ENCODE results near the gene COL12A1.

DNA sequence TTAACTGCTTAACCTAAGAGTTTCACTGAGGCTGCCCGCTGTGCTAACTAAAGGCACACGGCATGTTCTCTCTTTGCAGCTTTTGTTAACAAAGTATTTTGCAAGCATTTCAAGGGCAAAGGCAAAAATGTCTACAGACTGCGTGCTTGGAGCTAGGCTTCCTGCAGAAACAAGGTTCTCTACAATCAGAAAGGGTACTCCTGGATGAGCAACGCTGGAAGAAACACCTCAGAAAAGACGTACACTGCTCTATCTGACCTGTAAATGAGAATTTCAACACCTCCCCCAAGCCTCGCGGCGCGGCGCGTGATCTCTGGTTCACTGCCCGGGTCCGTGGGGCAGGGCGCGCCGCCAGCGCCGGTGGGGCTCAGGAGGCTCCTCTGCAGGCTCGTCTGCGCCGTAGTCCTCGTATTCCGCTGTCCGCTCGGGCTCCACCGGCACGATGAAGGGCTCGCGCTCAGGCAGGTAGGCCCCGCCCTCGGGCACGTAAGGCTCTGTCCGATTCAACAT, 120.9 kb downstream of the COL12A1 start:
- no peak for TF ChIP-seq EZH2 (IDR thresholded peaks at IDR 0.05; ENCODE audit: borderline replicate concordance)
- TF ChIP-seq, protein P1, sequence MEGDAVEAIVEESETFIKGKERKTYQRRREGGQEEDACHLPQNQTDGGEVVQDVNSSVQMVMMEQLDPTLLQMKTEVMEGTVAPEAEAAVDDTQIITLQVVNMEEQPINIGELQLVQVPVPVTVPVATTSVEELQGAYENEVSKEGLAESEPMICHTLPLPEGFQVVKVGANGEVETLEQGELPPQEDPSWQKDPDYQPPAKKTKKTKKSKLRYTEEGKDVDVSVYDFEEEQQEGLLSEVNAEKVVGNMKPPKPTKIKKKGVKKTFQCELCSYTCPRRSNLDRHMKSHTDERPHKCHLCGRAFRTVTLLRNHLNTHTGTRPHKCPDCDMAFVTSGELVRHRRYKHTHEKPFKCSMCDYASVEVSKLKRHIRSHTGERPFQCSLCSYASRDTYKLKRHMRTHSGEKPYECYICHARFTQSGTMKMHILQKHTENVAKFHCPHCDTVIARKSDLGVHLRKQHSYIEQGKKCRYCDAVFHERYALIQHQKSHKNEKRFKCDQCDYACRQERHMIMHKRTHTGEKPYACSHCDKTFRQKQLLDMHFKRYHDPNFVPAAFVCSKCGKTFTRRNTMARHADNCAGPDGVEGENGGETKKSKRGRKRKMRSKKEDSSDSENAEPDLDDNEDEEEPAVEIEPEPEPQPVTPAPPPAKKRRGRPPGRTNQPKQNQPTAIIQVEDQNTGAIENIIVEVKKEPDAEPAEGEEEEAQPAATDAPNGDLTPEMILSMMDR (IDR thresholded peaks at IDR 0.05; ENCODE audit: poor library complexity), result no peak
